Measurements from ENCODE around the gene MADD.

MADD gene

GRCh38 chr11:47358731-47359051 is 88.8 kb downstream of the MADD start:
- peaks cover 32% of the 10 kb centered on the region for H3K4me1 ChIP-seq (ENCODE audit: insufficient read depth, low read length)
- no peaks in the 10 kb centered on the region for H3K27me3 ChIP-seq (ENCODE audit: insufficient read depth, low read length, poor library complexity)
- H2AFZ ChIP-seq (ENCODE audit: low read depth, low read length), result no peak overlapping the region
- no peak overlapping the region for H3K4me2 ChIP-seq (ENCODE audit: insufficient read depth, low read length)
- no peaks in the 10 kb centered on the region for H3K79me2 ChIP-seq (ENCODE audit: insufficient read depth, low read length)
- peak overlapping the region; percentile 74; the same call in 1 of the 2 replicates for H3K27ac ChIP-seq (ENCODE audit: low read length)
- TF ChIP-seq EZH2 (IDR thresholded peaks at IDR 0.05; ENCODE audit: borderline replicate concordance, low read depth, low read length, severe bottlenecking) (no peak), CTCF (IDR thresholded peaks at IDR 0.05; ENCODE audit: borderline replicate concordance, extremely low read depth, low read length, poor library complexity, severe bottlenecking) (no peak)
- no peak overlapping the region for H3K4me3 ChIP-seq (ENCODE audit: low read depth in 1 of 2, low read length in 2 of 2)
- DNase-seq, result no peak
- no peaks in the 10 kb centered on the region for H3K36me3 ChIP-seq (ENCODE audit: insufficient read depth, low read length)
- H3K9ac ChIP-seq (ENCODE audit: low read depth, low read length), result no peak overlapping the region
- H4K20me1 ChIP-seq (ENCODE audit: insufficient read depth, low read length), result no peaks in the 10 kb centered on the region
- no peaks in the 10 kb centered on the region for H3K9me3 ChIP-seq (ENCODE audit: insufficient read depth, low read length, severe bottlenecking)
- no peak for ATAC-seq (ENCODE audit: insufficient read depth, low read depth)

GRCh38 chr11:47359162-47359561 is 89.2 kb downstream of the MADD start:
- no peak overlapping the region for H3K4me2 ChIP-seq (ENCODE audit: insufficient read depth, low read length)
- no peaks in the 10 kb centered on the region for H4K20me1 ChIP-seq (ENCODE audit: insufficient read depth, low read length)
- no peak for DNase-seq
- H3K36me3 ChIP-seq (ENCODE audit: insufficient read depth, low read length), result no peaks in the 10 kb centered on the region
- TF ChIP-seq EZH2 (IDR thresholded peaks at IDR 0.05; ENCODE audit: borderline replicate concordance, low read depth, low read length, severe bottlenecking), result no peak
- TF ChIP-seq CTCF (IDR thresholded peaks at IDR 0.05; ENCODE audit: borderline replicate concordance, extremely low read depth, low read length, poor library complexity, severe bottlenecking), result no peak
- no peaks in the 10 kb centered on the region for H3K9me3 ChIP-seq (ENCODE audit: insufficient read depth, low read length, severe bottlenecking)
- peak overlapping the region; percentile 20; the same call in 1 of the 2 replicates for H3K9ac ChIP-seq (ENCODE audit: low read depth, low read length)
- peak overlapping the region; percentile 46; the same call in 1 of the 2 replicates for H2AFZ ChIP-seq (ENCODE audit: low read depth, low read length)
- no peaks in the 10 kb centered on the region for H3K27me3 ChIP-seq (ENCODE audit: insufficient read depth, low read length, poor library complexity)
- peak overlapping the region; percentile 74 for H3K27ac ChIP-seq (ENCODE audit: low read length)
- H3K4me3 ChIP-seq (ENCODE audit: low read depth in 1 of 2, low read length in 2 of 2), result no peak overlapping the region
- H3K79me2 ChIP-seq (ENCODE audit: insufficient read depth, low read length), result no peaks in the 10 kb centered on the region
- 0 out of 3 replicates have a peak, but pooled peaks have one; percentile 6 for ATAC-seq (ENCODE audit: insufficient read depth, low read depth)
- H3K4me1 ChIP-seq (ENCODE audit: insufficient read depth, low read length), result peaks cover 32% of the 10 kb centered on the region

- Histone ChIP-seq H3K27me3 (ENCODE audit: insufficient read depth, low read length, poor library complexity) (no peaks in the 10 kb centered on the region), H3K9me3 (ENCODE audit: insufficient read depth, low read length, severe bottlenecking) (no peaks in the 10 kb centered on the region), H3K27ac (ENCODE audit: low read length) (peak overlapping the region; percentile 74), H3K4me1 (ENCODE audit: insufficient read depth, low read length) (peaks cover 32% of the 10 kb centered on the region), H3K79me2 (ENCODE audit: insufficient read depth, low read length) (no peaks in the 10 kb centered on the region), H2AFZ (ENCODE audit: low read depth, low read length) (peak overlapping the region; percentile 46), H3K4me2 (ENCODE audit: insufficient read depth, low read length) (peak overlapping the region; percentile 12; the same call in 1 of the 2 replicates), H3K36me3 (ENCODE audit: insufficient read depth, low read length) (no peaks in the 10 kb centered on the region), H3K4me3 (ENCODE audit: low read depth in 1 of 2, low read length in 2 of 2) (no peak overlapping the region), H4K20me1 (ENCODE audit: insufficient read depth, low read length) (no peaks in the 10 kb centered on the region), H3K9ac (ENCODE audit: low read depth, low read length) (peak overlapping the region; percentile 20; the same call in 1 of the 2 replicates)
- DNase-seq (peak; percentile 87), ATAC-seq (ENCODE audit: insufficient read depth, low read depth) (peak; percentile 93)
- TF ChIP-seq EZH2 (IDR thresholded peaks at IDR 0.05; ENCODE audit: borderline replicate concordance, low read depth, low read length, severe bottlenecking), result no peak
- TF ChIP-seq CTCF (IDR thresholded peaks at IDR 0.05; ENCODE audit: borderline replicate concordance, extremely low read depth, low read length, poor library complexity, severe bottlenecking), result peak; percentile 18
These were observed 89.7 kb downstream of the MADD start for GRCh38 chr11:47359586-47359985.

All from DND-41 (cell line).